NT2/D1 (cell line): Measurements from ENCODE around the gene RETN.

Source experiments
- SUZ12 ChIP-seq: IDR thresholded peaks from 2 replicates; pipeline ENCODE4 v1.6.1; 2011; ENCODE audit not compliant: insufficient read length, insufficient read depth; ENCODE audit errors: extremely low read depth
- YY1 ChIP-seq: IDR thresholded peaks from 2 replicates; pipeline ENCODE4 v1.6.1; 2011; ENCODE audit not compliant: insufficient read length, insufficient read depth

DNA sequence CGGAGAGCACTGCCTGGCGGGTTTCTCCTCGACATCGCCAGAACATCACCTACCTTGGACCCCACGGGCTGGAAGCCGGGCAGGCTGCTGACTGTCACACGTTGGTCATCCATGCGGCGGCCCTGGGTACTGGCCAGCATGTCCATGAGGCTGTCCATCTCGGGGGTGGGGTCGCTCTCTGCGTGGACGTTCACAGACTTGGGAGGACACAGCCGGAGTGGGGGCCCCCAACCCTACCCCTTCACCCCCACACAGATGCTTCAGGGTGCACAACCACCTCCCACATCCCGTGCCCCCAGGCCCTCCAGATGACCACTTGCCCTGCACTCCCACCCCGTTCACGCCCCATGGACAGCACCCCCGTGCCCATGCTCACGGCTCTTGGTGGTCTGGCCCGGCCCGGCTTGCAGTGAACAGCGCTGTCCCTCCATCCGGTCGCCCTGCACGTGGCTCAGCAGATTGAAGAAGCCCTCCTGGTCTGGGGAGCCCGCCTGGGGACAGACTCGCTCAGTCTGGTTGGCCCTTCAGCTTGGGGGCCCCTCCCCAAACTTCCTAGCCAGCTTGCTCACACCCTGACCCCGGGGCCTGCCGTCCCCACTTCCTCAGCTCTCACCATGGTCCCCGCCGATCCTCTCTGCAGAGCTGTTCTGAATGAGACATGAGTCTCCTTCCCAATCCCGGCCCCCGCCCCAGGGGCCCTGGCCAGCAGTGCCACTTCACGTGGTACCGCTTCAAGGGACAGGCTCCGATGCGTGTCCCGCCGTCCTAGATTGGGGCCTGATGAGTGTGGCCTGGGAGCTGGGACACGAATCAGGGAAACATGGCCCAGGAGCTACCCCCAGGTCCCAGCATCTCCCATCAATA is 36.3 kb upstream of the RETN start:
- TF ChIP-seq YY1 = no peak
- TF ChIP-seq SUZ12 = no peak
